Cerebellar cortex (tissue), 1 donor: ENCODE data around the gene ZNF358.

Experiments used
- DNase-seq: peaks from one replicate; pipeline ENCODE4 v3.0.0-alpha.2; 2015; ENCODE audit warnings: low spot score

The ZNF358 gene

DNA sequence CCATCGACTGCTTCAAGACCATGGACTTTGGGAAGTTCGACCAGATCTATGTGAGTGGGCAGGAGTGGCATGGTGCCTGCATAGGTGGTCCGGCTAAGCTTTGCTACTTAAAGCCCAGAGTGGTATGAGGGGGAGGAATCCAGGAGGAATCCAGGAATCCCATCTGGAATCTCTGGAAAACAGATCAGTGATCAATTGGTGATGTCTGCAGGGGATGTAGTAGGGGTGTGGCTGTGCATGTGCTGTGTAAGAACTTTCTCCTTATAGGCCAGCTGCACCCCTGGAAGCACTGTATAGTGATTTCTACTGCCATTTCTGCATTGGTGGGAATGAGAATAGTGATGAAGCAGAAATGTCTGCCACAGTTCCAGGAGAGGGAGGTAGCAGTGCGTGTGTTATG, 43.2 kb downstream of the ZNF358 start:
- DNase-seq, result no peak

DNA sequence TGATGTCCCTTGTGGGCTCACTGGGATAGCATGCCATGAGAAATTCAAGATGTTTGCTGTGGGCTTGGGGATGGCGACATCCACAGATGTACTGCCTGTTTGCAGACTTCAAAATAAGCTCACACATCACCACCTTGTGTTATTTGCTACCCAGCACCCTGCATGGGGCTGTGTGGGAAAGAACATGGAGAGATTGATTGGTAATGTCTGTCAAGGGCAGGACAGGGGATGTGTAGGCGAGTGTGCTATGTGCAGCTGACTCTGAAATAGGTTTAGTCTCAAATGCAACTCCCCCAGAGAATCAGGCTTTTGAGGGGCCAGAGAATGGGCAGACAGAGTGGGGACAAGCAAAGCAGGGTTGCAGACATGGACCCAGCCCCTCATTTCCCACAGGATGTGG, 44.4 kb downstream of the ZNF358 start:
- no peak for DNase-seq

DNA sequence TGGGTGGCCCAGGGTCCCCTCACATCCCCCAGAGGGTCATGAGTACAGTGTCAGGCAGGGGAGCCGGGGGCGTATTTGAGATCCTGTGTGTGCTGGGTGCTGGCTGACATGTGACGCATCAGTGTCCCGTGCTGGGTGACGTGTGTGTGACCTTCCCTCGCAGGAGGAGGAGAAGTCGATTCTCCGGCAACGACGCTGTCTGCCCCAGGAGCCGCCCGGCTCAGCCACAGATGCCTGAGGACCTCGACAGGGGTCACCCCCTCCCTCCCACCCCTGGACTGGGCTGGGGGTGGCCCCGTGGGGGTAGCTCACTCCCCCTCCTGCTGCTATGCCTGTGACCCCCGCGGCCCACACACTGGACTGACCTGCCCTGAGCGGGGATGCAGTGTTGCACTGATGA, 45.4 kb downstream of the ZNF358 start:
- no peak for DNase-seq

DNA sequence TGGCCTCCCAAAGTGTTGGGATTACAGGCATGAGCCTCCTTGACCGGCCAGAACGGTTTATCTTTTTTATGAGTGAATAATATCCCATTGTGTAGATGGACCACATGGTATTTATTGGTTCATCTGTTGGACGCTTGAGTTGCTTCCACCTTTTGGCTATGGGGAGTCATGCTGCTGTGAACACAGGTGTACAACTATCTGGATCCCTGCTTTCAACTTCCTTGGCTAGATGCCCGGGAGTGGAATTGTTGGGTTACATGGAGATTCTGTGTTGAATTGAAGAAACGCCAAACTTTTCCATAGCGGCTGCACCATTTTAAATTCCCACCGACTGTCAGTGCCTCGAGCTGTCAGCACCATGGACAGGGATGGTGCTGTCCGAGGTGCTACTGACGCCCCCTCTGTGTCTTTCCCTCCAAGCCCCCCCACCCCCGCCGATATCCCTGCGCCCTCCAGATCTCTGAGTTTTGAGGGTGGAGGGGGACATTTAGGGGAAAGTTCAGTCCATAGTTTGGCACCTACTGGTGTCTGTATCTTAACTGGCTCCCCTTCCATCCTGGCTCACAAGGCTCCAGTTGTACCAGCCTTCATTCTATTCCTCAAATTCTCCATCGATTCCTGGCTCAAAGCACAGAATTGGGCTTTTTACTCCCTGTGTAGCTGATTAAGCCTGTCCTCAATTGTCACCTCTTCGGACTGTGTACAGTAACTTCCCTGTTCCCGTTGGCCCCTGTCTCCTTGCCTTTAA, 46.9 kb downstream of the ZNF358 start:
- DNase-seq, result no peak

DNA sequence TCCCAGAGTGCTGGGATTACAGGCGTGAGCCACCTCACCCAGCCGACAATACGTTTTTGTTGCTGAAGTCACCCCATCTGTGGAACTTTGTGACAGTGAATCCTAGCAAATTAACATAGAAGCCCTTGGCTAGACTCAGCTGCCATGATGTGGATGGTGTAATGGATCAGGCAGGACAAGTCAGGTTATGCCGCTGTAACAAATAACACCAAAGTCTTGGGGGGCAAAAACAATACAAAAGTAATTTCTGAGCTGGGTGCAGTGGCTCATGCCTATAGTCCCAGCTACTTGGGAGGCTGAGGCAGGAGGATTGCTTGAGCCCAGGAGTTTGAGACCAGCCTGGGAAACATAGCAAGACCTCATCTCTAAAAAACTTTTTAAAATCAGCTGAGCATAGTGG, 49.0 kb downstream of the ZNF358 start:
- DNase-seq, result no peak

DNA sequence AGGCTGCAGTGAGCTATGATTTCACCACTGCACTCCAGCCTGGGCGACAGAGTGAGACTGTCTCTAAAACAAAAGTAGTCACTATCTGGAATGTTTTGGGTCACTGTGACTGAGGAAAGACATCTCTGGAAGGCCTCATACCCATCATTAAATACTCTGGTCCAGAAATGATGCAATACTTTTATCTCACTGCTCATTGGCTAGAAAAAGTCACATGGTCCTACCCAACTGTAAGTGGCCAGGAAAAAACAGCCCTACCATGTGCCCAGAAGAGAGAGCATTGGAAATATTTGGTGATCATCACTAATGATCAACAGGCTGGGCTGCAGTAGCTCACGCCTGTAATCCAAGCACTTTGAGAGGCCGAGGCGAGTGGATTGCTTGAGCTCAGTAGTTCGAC, 49.4 kb downstream of the ZNF358 start:
- no peak for DNase-seq
